Aorta (tissue), 5 donors: ENCODE results near the gene HSPBP1. TPM values are rescaled to one million over a fixed set of nuclear protein-coding genes. Genes with fewer than 3 reads are reported as not detected.

Experiments
- ATAC-seq: fragments of 200-7000 bp; cut with Tn5 transposase; one replicate; pipeline ENCODE4 v1.9.1; 2022; ENCODE audit warnings: moderate library complexity; ENCODE audit not compliant: low FRiP score
- DNase-seq, 2 donors: peaks; one replicate each; pipeline ENCODE4 v3.0.0-alpha.2; 2020
- H3K27ac ChIP-seq, 2 donors: one replicate each; pipeline ENCODE4 v1.5.1; 2013; ENCODE audit warnings: low read length in 2 of 2, mild to moderate bottlenecking in 2 of 2, moderate library complexity in 2 of 2, control low read depth in 1 of 2, inconsistent platforms in 1 of 2, low read depth in 1 of 2
- H3K27me3 ChIP-seq, 2 donors: one replicate each; pipeline ENCODE4 v1.6.1; 2013; ENCODE audit warnings: control low read depth in 1 of 2, low read length in 1 of 2, mild to moderate bottlenecking in 1 of 2, moderate library complexity in 1 of 2; ENCODE audit not compliant: insufficient read depth in 2 of 2, control insufficient read depth in 1 of 2
- H3K36me3 ChIP-seq, 2 donors: one replicate each; pipeline ENCODE4 v1.6.1; 2013; ENCODE audit warnings: control low read depth in 1 of 2, low read length in 1 of 2, mild to moderate bottlenecking in 1 of 2; ENCODE audit not compliant: insufficient read depth in 2 of 2, control insufficient read depth in 1 of 2
- H3K4me1 ChIP-seq, 2 donors: one replicate each; pipeline ENCODE4 v1.6.1; 2013; ENCODE audit warnings: low read length in 2 of 2, control low read depth in 1 of 2, mild to moderate bottlenecking in 1 of 2, moderate library complexity in 1 of 2; ENCODE audit not compliant: insufficient read depth in 2 of 2, control insufficient read depth in 1 of 2
- H3K4me3 ChIP-seq, 2 donors: one replicate each; pipeline ENCODE4 v1.5.1; 2013; ENCODE audit warnings: low read length in 2 of 2, control low read depth in 1 of 2, mild to moderate bottlenecking in 1 of 2
- H3K9me3 ChIP-seq: one replicate; pipeline ENCODE4 v1.6.1; 2013; ENCODE audit warnings: mild to moderate bottlenecking, low read length; ENCODE audit not compliant: control insufficient read depth
- WGBS, 2 donors: extraction: QIAGEN DNeasy Blood & Tissue Kit; methylation state at CpG; one replicate each; pipeline ENCODE4 v1.1.7; 2013; 5-methylcytosine and 5-hydroxymethylcytosine counted together
- intact Hi-C, 2 donors: fragments of 100-400 bp; cut with DNase I; formaldehyde crosslinking; loops; one replicate each; pipeline versions ENCODE4 v1.14.2 to v1.15.0; 2022
- polyA plus RNA-seq, 2 donors: library from polyadenylated mRNA; stranded (reverse); fragments of 200-250 nt; gene quantifications; one replicate each; pipeline ENCODE4 v1.2.3, GENCODE V29; 2013
- total RNA-seq, 2 donors: library from RNA; stranded (reverse); fragmentation: NEBNext Ultra II Directional; extraction: Animal tissue kit (Norgen Biotek cat#: 25700); gene quantifications; one replicate each; pipeline ENCODE4 v1.2.1, GENCODE V29; 2021
- donor health status: healthy with polysubstance abuse.
- donor health status: Bipolar disorder and iron deficiency.
- donor health status: DM: no; HTN: no; CAD: no.
- donor health status: DM: no; HTN: no; CAD: no.
- donor health status: DM: yes; HTN: yes; CAD: no.

HSPBP1 gene
- total and polyA plus RNA-seq, 4 donors, result 14.1 to 25.3 (median 15.5) TPM

DNA sequence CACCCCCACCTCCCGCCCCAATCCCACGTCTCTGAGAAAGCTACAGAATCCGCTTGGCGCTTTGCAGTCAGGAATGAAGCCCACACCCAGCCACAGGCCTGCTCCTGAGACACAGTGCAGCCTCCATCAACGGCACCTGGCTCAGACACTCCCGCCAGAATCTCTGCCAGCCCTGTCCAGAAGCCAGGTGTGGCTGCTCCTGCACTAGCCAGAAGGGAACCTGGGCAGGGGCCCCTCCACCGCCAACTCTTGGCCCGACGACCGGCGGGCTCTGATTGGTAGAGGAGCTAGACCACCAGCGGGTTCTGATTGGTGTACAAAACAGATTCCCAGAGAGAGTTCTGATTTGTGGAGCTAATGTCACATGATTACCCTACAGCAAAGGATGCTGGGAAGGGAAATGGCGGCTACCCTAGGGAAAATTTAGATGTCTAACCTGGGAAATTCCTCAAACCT is 18.2 kb downstream of the HSPBP1 start:
- H3K4me3 ChIP-seq, result no peak overlapping the region
- no peak overlapping the region for H3K27ac ChIP-seq
- intact Hi-C loops, result loop anchor here in 1 of 2 donors (2.0 kb wide), 1 partner anchor 17 kb away; no protein-coding TSS in a partner anchor
- ATAC-seq (no peak), DNase-seq (no peak)
- no peaks in the 10 kb centered on the region for H3K27me3 ChIP-seq
- WGBS, 2 donors, result 89 to 94% methylated on average over 13 of the region's 13 CpGs
- no peaks in the 10 kb centered on the region for H3K9me3 ChIP-seq
- no peaks in the 10 kb centered on the region for H3K4me1 ChIP-seq
- H3K36me3 ChIP-seq, result no peaks in the 10 kb centered on the region

DNA sequence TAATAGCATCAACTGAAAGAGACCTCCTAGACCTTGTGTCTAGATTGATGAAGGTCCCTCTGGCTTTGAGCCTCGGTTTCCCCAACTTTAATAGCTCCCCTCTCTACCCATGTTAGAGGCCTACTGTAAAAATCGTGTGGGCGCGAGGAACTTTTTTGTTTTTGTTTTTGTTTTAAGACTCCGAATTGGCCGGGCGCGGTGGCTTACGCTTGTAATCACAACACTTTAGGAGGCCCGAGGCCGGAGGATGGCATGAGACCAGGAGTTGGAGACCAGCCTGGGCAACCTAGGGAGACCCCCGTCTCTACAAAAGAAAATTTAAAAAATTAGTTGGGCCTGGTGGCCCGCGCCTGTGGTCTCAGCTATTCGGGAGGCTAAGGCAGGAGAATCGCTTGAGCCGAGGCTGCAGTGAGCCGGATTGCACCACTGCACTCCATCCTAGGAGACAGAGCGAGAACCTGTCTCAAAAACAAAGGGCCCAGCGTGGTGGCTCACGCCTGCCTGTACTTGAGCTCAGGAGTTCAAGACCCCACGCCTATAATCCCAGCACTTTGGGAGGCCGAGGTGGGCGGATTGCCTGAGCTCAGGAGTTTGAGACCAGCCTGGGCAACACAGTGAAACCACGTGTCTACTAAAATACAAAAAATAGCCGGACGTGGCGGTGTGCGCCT is 20.2 kb downstream of the HSPBP1 start:
- Histone ChIP-seq H3K4me1 (no peaks in the 10 kb centered on the region), H3K9me3 (no peaks in the 10 kb centered on the region), H3K4me3 (peak overlapping the region; percentile 12 to 33), H3K36me3 (no peaks in the 10 kb centered on the region), H3K27ac (peak overlapping the region; percentile 26 to 50), H3K27me3 (no peaks in the 10 kb centered on the region)
- DNase-seq (no peak), ATAC-seq (no peak)
- intact Hi-C loops, result loop anchor here (1.0 to 2.0 kb wide), 3 partner anchors 19 to 80 kb away; partner anchors contain the start of genes HSPBP1 (in 1 of the 2) and KMT5C (in 1 of the 2)
- WGBS, 2 donors, result 42 to 44% methylated on average over 29 of the region's 29 CpGs

DNA sequence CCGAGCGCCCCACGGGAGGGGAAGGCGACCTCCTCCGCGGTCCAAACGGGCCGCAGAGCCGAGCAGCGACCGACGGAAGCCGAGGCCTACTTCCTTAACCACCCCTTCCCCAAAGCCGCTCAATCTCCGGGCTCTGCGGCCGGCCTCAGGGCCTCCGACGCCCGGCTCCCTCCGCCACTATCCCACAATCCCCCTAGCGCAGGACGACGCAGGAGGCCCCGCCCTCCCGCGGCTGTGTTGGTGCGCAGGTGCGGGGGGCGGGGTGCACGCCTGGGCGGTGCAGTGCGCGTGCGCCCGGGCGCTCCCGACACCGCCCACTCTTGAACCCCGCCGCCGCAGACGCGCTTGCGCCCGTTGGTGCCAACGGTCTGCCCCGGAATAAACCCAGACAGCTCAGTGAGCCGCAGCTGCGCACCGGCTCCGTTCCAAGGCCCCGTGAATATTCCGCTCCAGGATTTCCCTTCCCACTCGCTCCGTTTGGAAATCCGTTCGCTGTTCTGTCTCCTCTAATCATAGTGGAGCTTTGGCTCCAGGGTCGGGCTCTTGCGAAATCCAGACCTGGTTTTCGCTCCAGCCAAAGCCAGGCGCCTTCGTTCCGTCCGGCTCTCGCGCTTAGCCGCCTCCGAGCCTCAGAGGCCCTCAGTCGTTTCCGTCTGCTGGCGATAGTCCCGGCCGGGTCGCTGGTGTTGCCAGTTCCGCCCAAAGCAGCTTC is 20.9 kb downstream of the HSPBP1 start, which contains the start of gene PPP6R1:
Gene PPP6R1, minus strand, starts transcription at position 190 of the 712 bp plus-strand sequence. CDS start 11,914 bp downstream, outside the sequence.
- no peaks in the 10 kb centered on the region for H3K9me3 ChIP-seq
- H3K27ac ChIP-seq, result peak within 1 kb of the TSS; percentile 50
- peak; percentile 98 for DNase-seq
- no peaks in the 10 kb centered on the region for H3K4me1 ChIP-seq
- 0 to 1% methylated on average over 71 to 76 of the region's 76 CpGs for WGBS, 2 donors
- peak within 1 kb of the TSS; percentile 88 to 94 for H3K4me3 ChIP-seq
- no peaks in the 10 kb centered on the region for H3K36me3 ChIP-seq
- intact Hi-C loops, result loop anchor here in 1 of 2 donors (1.0 kb wide), 2 partner anchors 21 to 80 kb away; partner anchors contain the start of genes HSPBP1 and KMT5C
- ATAC-seq, result peak; percentile 97
- no peaks in the 10 kb centered on the region for H3K27me3 ChIP-seq

DNA sequence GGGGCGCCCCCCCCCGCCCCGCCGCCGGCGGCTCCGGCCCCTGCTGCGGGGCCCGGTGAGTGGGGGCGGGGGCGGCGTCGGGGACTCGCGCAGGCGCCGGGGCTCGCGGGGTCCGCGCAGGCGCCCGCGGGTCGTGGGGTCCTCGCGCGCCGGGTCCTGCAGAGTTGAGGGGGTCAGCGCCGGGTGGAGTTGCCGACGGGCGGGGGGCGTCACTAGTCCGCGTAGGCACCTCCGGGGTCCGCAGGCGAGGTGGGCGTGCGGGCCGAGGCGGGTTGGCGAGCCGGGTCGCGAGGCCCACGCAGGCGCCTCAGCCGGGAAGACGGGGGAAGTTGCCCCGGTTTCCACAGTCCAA is 21.5 kb downstream of the HSPBP1 start:
- no peaks in the 10 kb centered on the region for H3K4me1 ChIP-seq
- DNase-seq (peak in 1 of 2 donors; percentile 83), ATAC-seq (peak; percentile 11)
- H3K9me3 ChIP-seq, result no peaks in the 10 kb centered on the region
- H3K27ac ChIP-seq, result peak overlapping the region in 1 of 2 donors; percentile 50
- H3K36me3 ChIP-seq, result no peaks in the 10 kb centered on the region
- peak overlapping the region; percentile 88 to 94 for H3K4me3 ChIP-seq
- H3K27me3 ChIP-seq, result no peaks in the 10 kb centered on the region
- WGBS, 2 donors, result 1% methylated on average over 42 to 53 of the region's 53 CpGs
- intact Hi-C loops, result no loop called here

DNA sequence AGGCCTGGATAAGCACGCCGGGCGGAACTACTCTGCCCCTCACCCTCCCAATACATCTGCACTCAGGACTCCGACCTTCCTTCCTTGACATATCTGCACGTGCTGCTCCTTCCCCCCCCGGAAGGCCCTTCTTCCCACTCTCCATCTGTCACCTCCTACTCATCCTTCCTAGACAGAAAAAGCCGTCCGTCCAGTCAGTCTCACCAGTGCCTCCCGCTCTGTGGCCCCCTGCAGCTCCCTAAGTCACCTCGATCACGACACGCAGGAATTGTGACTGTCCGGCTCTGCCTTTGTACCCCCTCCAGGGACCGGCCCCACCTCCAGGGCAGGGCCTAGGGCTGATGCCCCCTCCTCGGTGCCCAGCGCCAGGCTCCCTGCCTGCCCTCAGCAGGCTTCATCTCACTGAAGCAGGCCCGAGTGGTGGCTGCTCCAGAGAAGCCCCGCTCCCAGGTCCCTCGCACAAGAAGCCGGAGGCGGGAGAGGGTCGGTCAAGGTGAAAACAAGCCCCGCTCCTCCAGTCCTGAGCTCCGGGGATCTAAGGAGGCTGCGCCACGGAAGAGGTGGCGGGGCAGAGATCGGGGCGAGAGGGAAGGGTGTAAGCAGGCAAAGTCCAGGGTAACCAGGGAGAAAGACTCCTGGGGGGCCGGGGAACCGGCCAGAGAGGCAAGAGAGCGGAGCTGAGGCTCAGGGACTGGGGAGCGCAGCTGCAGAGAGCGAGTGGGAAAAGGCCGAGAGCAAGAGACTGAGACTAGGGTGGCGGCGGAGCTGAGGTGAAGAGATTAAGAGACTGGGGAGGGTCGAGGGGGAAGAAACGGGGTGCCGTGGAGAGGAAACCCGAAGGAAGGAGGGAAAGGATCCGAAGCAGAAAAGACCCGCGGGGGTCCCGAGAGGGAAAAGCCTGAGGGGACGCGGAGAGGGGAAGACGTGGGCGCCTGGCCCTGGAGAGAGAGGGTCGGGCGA is 22.2 kb downstream of the HSPBP1 start:
- no peaks in the 10 kb centered on the region for H3K9me3 ChIP-seq
- no peaks in the 10 kb centered on the region for H3K4me1 ChIP-seq
- ATAC-seq (no peak), DNase-seq (no peak)
- peak overlapping the region; percentile 88 to 94 for H3K4me3 ChIP-seq
- intact Hi-C loops, result no loop called here
- H3K27ac ChIP-seq, result no peak overlapping the region
- no peaks in the 10 kb centered on the region for H3K27me3 ChIP-seq
- no peaks in the 10 kb centered on the region for H3K36me3 ChIP-seq
- WGBS, 2 donors, result 3% methylated on average over 44 to 51 of the region's 51 CpGs

DNA sequence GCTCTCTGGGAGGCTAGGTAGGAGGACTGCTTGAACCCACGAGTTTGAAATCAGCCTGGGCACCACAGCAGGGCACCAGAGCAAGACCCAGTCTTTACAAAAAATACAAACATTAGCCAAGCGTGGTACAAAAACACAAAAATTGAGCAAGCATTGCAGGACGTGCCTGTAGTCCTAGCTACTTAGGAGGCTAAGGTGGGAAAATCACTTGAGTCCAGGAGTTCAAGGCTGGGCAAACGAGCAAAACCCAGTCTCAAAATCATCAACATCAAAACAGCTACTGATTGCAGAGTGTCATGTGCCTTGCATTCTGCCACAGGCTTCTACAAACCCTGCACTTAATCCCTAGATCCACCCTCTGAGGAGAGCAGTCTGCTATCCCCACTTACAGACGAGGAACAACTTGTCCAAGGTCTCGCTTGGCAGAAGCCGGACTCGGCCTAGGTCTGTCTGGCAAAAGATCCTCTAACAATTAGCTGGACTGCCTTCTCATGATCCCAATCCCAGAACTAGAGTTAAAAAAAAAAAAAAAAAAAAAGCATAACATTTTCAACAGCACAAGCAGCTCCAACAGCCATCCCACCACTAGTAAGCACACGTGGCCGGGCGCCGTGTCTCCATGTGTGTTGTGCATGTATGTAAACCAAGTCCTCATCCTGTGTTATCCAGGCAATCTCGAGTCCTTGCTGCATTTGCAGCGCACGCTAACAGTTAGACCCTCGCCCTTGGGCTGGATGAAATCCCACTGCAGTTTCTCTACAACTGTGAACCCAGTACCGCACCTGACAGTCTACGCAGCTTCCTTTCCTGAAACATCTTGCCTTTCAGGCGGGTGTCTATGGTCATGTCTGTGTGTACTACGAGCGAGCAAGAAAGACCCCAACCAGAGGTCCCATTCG is 23.1 kb downstream of the HSPBP1 start:
- Histone ChIP-seq H3K36me3 (no peaks in the 10 kb centered on the region), H3K4me1 (no peaks in the 10 kb centered on the region), H3K4me3 (no peak overlapping the region), H3K27me3 (no peaks in the 10 kb centered on the region), H3K9me3 (no peaks in the 10 kb centered on the region), H3K27ac (no peak overlapping the region)
- intact Hi-C loops, result no loop called here
- ATAC-seq (no peak), DNase-seq (no peak)
- 49 to 53% methylated on average over 21 to 22 of the region's 22 CpGs for WGBS, 2 donors

DNA sequence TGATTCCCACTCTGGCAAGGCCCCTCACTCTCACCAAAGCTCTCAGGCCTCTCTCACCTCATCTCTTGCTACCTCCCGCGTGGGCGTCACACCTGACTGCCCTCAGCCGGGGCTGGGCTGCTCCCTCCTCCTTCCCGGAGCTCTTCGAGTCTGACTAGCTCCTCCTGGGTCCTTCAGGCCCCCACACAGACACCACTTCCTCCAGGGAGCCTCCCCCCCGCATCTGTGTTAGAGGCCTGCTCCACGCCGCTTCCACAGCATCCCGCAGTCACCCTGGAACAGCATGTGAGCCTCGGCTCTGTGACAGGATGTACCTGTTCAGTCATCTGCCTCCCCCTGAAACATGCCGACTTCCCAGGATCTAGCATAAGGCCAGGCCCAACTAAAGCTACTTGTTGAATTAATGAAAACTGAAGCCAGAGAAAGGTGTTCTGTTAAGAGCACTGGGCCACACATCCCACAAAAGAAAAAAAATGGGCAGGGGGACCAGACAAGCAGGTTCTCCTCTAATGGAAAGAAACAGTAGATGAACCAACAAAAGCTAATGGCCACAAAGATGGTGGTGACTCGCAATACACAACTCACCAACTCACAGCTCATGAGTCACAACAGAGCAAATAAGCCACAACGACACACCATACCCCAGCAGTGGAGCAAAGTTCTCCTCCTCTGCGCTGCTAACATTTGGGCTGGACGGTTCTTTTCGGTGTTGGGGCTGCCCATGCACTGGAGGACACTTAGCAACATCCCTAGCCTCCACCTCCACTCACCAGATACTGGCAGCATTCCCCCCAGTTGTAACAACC is 24.1 kb downstream of the HSPBP1 start:
- peak in 1 of 2 donors; percentile 53 for DNase-seq
- Histone ChIP-seq H3K27me3 (no peaks in the 10 kb centered on the region), H3K4me3 (no peak overlapping the region), H3K27ac (no peak overlapping the region), H3K9me3 (no peaks in the 10 kb centered on the region), H3K4me1 (no peaks in the 10 kb centered on the region), H3K36me3 (no peaks in the 10 kb centered on the region)
- no peak for ATAC-seq
- 70 to 74% methylated on average over 17 of the region's 17 CpGs for WGBS, 2 donors
- intact Hi-C loops, result no loop called here
